ENCODE results near the gene LRMDA. TPM values are rescaled to one million over a fixed set of nuclear protein-coding genes. Genes with fewer than 3 reads are reported as not detected.

The LRMDA gene
- total and polyA plus RNA-seq, 2 of the 13 experiments (the other 11 are each of a cell fraction or from before 2014, with no cell fraction given), result 13.4 to 22.0 TPM

- TF ChIP-seq SNAPC4 (CRISPR knock-in tag; IDR thresholded peaks at IDR 0.05) (peak; percentile 95), ZFP90 (CRISPR knock-in tag; IDR thresholded peaks at IDR 0.05; ENCODE audit: borderline replicate concordance) (no peak; the same call in 1 of the 2 replicates), ZNF17 (CRISPR knock-in tag; IDR thresholded peaks at IDR 0.05) (no peak), ZNF746 (CRISPR knock-in tag; IDR thresholded peaks at IDR 0.05) (peak; percentile 94), RERE (CRISPR knock-in tag; IDR thresholded peaks at IDR 0.05; ENCODE audit: low read depth) (peak; percentile 96), PAX8 (CRISPR knock-in tag; IDR thresholded peaks at IDR 0.05; ENCODE audit: borderline replicate concordance) (no peak), TARDBP (CRISPR knock-in tag; IDR thresholded peaks at IDR 0.05) (peak; percentile 97), ZBTB49 (CRISPR knock-in tag; IDR thresholded peaks at IDR 0.05; ENCODE audit: borderline replicate concordance) (no peak), TRIM24 (CRISPR knock-in tag; IDR thresholded peaks at IDR 0.05) (no peak), THAP7 (CRISPR knock-in tag; IDR thresholded peaks at IDR 0.05) (no peak), ZNF224 (CRISPR knock-in tag; IDR thresholded peaks at IDR 0.05) (no peak), ZFP36L1 (CRISPR knock-in tag; IDR thresholded peaks at IDR 0.05) (peak; percentile 95), RAD51 (IDR thresholded peaks at IDR 0.05; ENCODE audit: borderline replicate concordance) (no peak), ZNF260 (CRISPR knock-in tag; IDR thresholded peaks at IDR 0.05; ENCODE audit: borderline replicate concordance, low read depth) (no peak)
These were observed 619.8 kb downstream of the LRMDA start (continued) for GRCh38 chr10:76051007-76051936.

Data from HepG2 (cell line).